Measurements from ENCODE around the gene KCND3.
"Not testable (repeated sequence)": the region's sequence is repeated elsewhere in the genome, so short reads cannot be mapped to it uniquely, and the experiment has no call there.

KCND3 gene

GRCh38 chr1:111811891-111812290, 177.6 kb downstream of the KCND3 start:
- no peak for DNase-seq (ENCODE audit: low spot score)

- no peak for DNase-seq (ENCODE audit: low spot score)
These were observed 184.2 kb downstream of the KCND3 start for GRCh38 chr1:111805251-111805650.

- DNase-seq (ENCODE audit: low spot score): no peak
These were observed 184.7 kb downstream of the KCND3 start for GRCh38 chr1:111804776-111805175.

- DNase-seq (ENCODE audit: low spot score): no peak
These were observed 185.5 kb downstream of the KCND3 start for GRCh38 chr1:111803951-111804350.

GRCh38 chr1:111802984-111803383, 186.5 kb downstream of the KCND3 start:
- no peak for DNase-seq (ENCODE audit: low spot score)

GRCh38 chr1:111802110-111802509, 187.4 kb downstream of the KCND3 start:
- DNase-seq (ENCODE audit: low spot score): no peak

- DNase-seq (ENCODE audit: low spot score): no peak
These were observed 188.2 kb downstream of the KCND3 start for GRCh38 chr1:111801071-111801850.

GRCh38 chr1:111799722-111800121, 189.7 kb downstream of the KCND3 start:
- DNase-seq (ENCODE audit: low spot score): not testable (repeated sequence)

- DNase-seq (ENCODE audit: low spot score): no peak
These were observed 190.9 kb downstream of the KCND3 start for GRCh38 chr1:111798580-111798979.

- DNase-seq (ENCODE audit: low spot score): no peak
These were observed 194.1 kb downstream of the KCND3 start for GRCh38 chr1:111795401-111795800.

- DNase-seq (ENCODE audit: low spot score): no peak
These were observed 195.5 kb downstream of the KCND3 start for GRCh38 chr1:111793923-111794322.

- no peak for DNase-seq (ENCODE audit: low spot score)
These were observed 197.2 kb downstream of the KCND3 start for GRCh38 chr1:111792249-111792648.

GRCh38 chr1:111791776-111792175, 197.7 kb downstream of the KCND3 start:
- DNase-seq (ENCODE audit: low spot score): no peak

GRCh38 chr1:111789666-111790316, 199.7 kb downstream of the KCND3 start:
- no peak for DNase-seq (ENCODE audit: low spot score)

GRCh38 chr1:111789142-111789541, 200.3 kb downstream of the KCND3 start:
- DNase-seq (ENCODE audit: low spot score): no peak

GRCh38 chr1:111786669-111787207, 202.7 kb downstream of the KCND3 start:
- no peak for DNase-seq (ENCODE audit: low spot score)

GRCh38 chr1:111784273-111784901, 205.1 kb downstream of the KCND3 start:
- no peak for DNase-seq (ENCODE audit: low spot score)

GRCh38 chr1:111779546-111779945, 209.9 kb downstream of the KCND3 start:
- no peak for DNase-seq (ENCODE audit: low spot score)

GRCh38 chr1:111778541-111779051, 210.9 kb downstream of the KCND3 start:
- no peak for DNase-seq (ENCODE audit: low spot score)

- DNase-seq (ENCODE audit: low spot score): no peak
These were observed 211.4 kb downstream of the KCND3 start for GRCh38 chr1:111778066-111778465.

- no peak for DNase-seq (ENCODE audit: low spot score)
These were observed 212.2 kb downstream of the KCND3 start for GRCh38 chr1:111777301-111777700.

GRCh38 chr1:111776861-111777260, 212.6 kb downstream of the KCND3 start:
- DNase-seq (ENCODE audit: low spot score): no peak

GRCh38 chr1:111776391-111776790, 213.1 kb downstream of the KCND3 start:
- no peak for DNase-seq (ENCODE audit: low spot score)

Measured in hematopoietic multipotent progenitor cell treated with erythropoietin and hydrocortisone succinate and interleukin-3 and kit ligand, for 17 days (in vitro differentiated cells).